ENCODE measurements around the gene EPS8. TPM values are rescaled to one million over a fixed set of nuclear protein-coding genes. Genes with fewer than 3 reads are reported as not detected.

EPS8 gene
- total RNA-seq, 2 experiments from 2014 or later, result 0.61 to 0.92 TPM

- H4K20me1 ChIP-seq (ENCODE audit: insufficient read depth, low read length), result no peaks in the 10 kb centered on the region
- H3K4me1 ChIP-seq (ENCODE audit: insufficient read depth, low read length, poor library complexity, severe bottlenecking), result no peaks in the 10 kb centered on the region
- CTCF ChIA-PET (ENCODE audit: unreplicated experiment), result no interaction called here
- intact Hi-C loops (cut with micrococcal nuclease; ENCODE audit: unreplicated experiment), result no loop called here
- H3K4me2 ChIP-seq (ENCODE audit: low read length), result no peak overlapping the region
- no peak overlapping the region for H3K4me3 ChIP-seq (ENCODE audit: low read depth, low read length, poor library complexity, severe bottlenecking)
- POLR2A ChIA-PET, result interaction anchor here (0.7 kb wide), 1 partner anchor 9 kb away, joined by 4 read pairs; no protein-coding TSS in a partner anchor
- H3K79me2 ChIP-seq (ENCODE audit: insufficient read depth, low read depth, low read length), result no peaks in the 10 kb centered on the region
- H3K36me3 ChIP-seq (ENCODE audit: insufficient read depth, low read length), result no peaks in the 10 kb centered on the region
- no peak overlapping the region for H3K27ac ChIP-seq (ENCODE audit: low read depth, low read length, poor library complexity, severe bottlenecking)
- BruUV-seq (replicated peaks), result no TSS peak
- no peaks in the 10 kb centered on the region for H3K9me2 ChIP-seq (ENCODE audit: insufficient read depth, low read length)
- TF ChIP-seq CTCF (conservative IDR thresholded peaks at IDR 0.05; ENCODE audit: low read length), result no peak
- TF ChIP-seq EZH2phosphoT487 (IDR thresholded peaks at IDR 0.05; ENCODE audit: borderline replicate concordance, low read depth, low read length), result no peak
- H2AFZ ChIP-seq (ENCODE audit: low read length), result no peak overlapping the region
- no peak for DNase-seq (ENCODE audit: low spot score)
- no peaks in the 10 kb centered on the region for H3K9me3 ChIP-seq (ENCODE audit: low read length)
Observed at GRCh38 chr12:15690320-15690719, 98.9 kb downstream of the EPS8 start.

GRCh38 chr12:15689751-15690191, 99.4 kb downstream of the EPS8 start:
- TF ChIP-seq CTCF (conservative IDR thresholded peaks at IDR 0.05; ENCODE audit: low read length) (no peak), EZH2phosphoT487 (IDR thresholded peaks at IDR 0.05; ENCODE audit: borderline replicate concordance, low read depth, low read length) (no peak)
- H3K36me3 ChIP-seq (ENCODE audit: insufficient read depth, low read length), result no peaks in the 10 kb centered on the region
- no peak overlapping the region for H3K4me2 ChIP-seq (ENCODE audit: low read length)
- POLR2A ChIA-PET, result interaction anchor here (0.7 kb wide), 1 partner anchor 8 kb away, joined by 4 read pairs; no protein-coding TSS in a partner anchor
- H3K27ac ChIP-seq (ENCODE audit: low read depth, low read length, poor library complexity, severe bottlenecking), result no peak overlapping the region
- intact Hi-C loops (cut with micrococcal nuclease; ENCODE audit: unreplicated experiment), result no loop called here
- no peaks in the 10 kb centered on the region for H4K20me1 ChIP-seq (ENCODE audit: insufficient read depth, low read length)
- no peak for DNase-seq (ENCODE audit: low spot score)
- H2AFZ ChIP-seq (ENCODE audit: low read length), result no peak overlapping the region
- no peaks in the 10 kb centered on the region for H3K4me1 ChIP-seq (ENCODE audit: insufficient read depth, low read length, poor library complexity, severe bottlenecking)
- CTCF ChIA-PET (ENCODE audit: unreplicated experiment), result no interaction called here
- no peaks in the 10 kb centered on the region for H3K9me2 ChIP-seq (ENCODE audit: insufficient read depth, low read length)
- no peaks in the 10 kb centered on the region for H3K9me3 ChIP-seq (ENCODE audit: low read length)
- no peak overlapping the region for H3K4me3 ChIP-seq (ENCODE audit: low read depth, low read length, poor library complexity, severe bottlenecking)
- H3K79me2 ChIP-seq (ENCODE audit: insufficient read depth, low read depth, low read length), result no peaks in the 10 kb centered on the region
- BruUV-seq (replicated peaks), result no TSS peak

DNA sequence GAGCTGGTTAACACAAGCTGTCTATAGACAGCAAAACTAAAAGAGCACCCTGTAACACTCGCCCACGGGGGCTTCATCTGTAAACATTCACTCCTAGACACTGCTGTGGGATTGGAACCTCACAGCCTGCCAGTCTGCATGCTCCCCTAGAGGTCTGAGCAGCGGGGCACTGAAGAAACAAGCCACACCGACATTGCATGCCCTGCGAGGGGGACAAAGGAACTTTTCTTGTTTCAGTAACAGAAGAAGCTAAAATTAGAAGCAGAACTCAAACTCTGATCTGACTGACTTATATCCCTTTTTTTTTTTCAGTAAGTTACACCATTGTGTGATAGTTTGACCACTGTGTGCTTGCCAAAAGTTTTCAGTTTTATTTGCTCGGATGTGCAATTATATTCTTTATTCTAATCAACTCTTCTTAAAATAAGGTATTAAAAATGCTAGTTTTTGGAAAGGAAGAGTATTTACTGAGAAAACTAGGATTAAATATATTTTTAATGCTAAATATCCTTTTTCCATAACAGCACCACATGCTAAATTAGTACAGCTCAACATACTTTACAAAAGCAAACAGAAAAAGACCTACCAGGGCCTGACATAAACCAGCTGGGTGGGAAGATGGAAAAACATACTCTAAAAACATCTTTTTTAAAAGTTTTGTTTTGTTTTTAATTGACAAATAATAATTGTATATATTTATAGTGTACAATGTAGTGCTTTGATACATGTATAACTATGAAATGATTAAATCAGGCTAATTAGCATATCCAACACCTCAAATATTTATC, 100.2 kb downstream of the EPS8 start:
- no peaks in the 10 kb centered on the region for H3K4me1 ChIP-seq (ENCODE audit: insufficient read depth, low read length, poor library complexity, severe bottlenecking)
- BruUV-seq (replicated peaks), result no TSS peak
- no peak overlapping the region for H3K27ac ChIP-seq (ENCODE audit: low read depth, low read length, poor library complexity, severe bottlenecking)
- H3K9me2 ChIP-seq (ENCODE audit: insufficient read depth, low read length), result no peaks in the 10 kb centered on the region
- H3K4me2 ChIP-seq (ENCODE audit: low read length), result no peak overlapping the region
- no peaks in the 10 kb centered on the region for H4K20me1 ChIP-seq (ENCODE audit: insufficient read depth, low read length)
- H3K9me3 ChIP-seq (ENCODE audit: low read length), result no peaks in the 10 kb centered on the region
- no peak overlapping the region for H2AFZ ChIP-seq (ENCODE audit: low read length)
- H3K79me2 ChIP-seq (ENCODE audit: insufficient read depth, low read depth, low read length), result no peaks in the 10 kb centered on the region
- no peak for DNase-seq (ENCODE audit: low spot score)
- intact Hi-C loops (cut with micrococcal nuclease; ENCODE audit: unreplicated experiment), result no loop called here
- TF ChIP-seq CTCF (conservative IDR thresholded peaks at IDR 0.05; ENCODE audit: low read length), result no peak
- H3K36me3 ChIP-seq (ENCODE audit: insufficient read depth, low read length), result no peaks in the 10 kb centered on the region
- POLR2A ChIA-PET, result no interaction called here
- H3K4me3 ChIP-seq (ENCODE audit: low read depth, low read length, poor library complexity, severe bottlenecking), result no peak overlapping the region
- CTCF ChIA-PET (ENCODE audit: unreplicated experiment), result no interaction called here

All from OCI-LY7 (cell line).